ENCODE measurements around the gene PARG.
A peak's percentile ranks its signal among the peaks of the same experiment; 100 is the strongest.
"Not testable (repeated sequence)": the region's sequence is repeated elsewhere in the genome, so short reads cannot be mapped to it uniquely, and the experiment has no call there.

Gene PARG

GRCh38 chr10:49942339-49942705 is 495 bp upstream of the PARG start:
- H3K4me3 ChIP-seq (ENCODE audit: low read length): peak overlapping the region; percentile 51
- not testable (repeated sequence) for H3K27me3 ChIP-seq (ENCODE audit: control insufficient read depth, insufficient read depth, low read length); H3K9me3 ChIP-seq (ENCODE audit: control insufficient read depth, low read length); H3K36me3 ChIP-seq (ENCODE audit: control insufficient read depth, insufficient read depth, low read length); H3K4me1 ChIP-seq (ENCODE audit: control insufficient read depth, insufficient read depth, low read length)
- H3K9ac ChIP-seq (ENCODE audit: low read length): peak overlapping the region; percentile 75

- H3K27me3 ChIP-seq (ENCODE audit: control insufficient read depth, insufficient read depth, low read length); H3K36me3 ChIP-seq (ENCODE audit: control insufficient read depth, insufficient read depth, low read length); H3K4me1 ChIP-seq (ENCODE audit: control insufficient read depth, insufficient read depth, low read length); H3K9ac ChIP-seq (ENCODE audit: low read length); H3K4me3 ChIP-seq (ENCODE audit: low read length); H3K9me3 ChIP-seq (ENCODE audit: control insufficient read depth, low read length): not testable (repeated sequence)
Observed at GRCh38 chr10:49931959-49932728, 9.7 kb downstream of the PARG start.

- H3K9me3 ChIP-seq (ENCODE audit: control insufficient read depth, low read length); H3K36me3 ChIP-seq (ENCODE audit: control insufficient read depth, insufficient read depth, low read length); H3K27me3 ChIP-seq (ENCODE audit: control insufficient read depth, insufficient read depth, low read length); H3K4me1 ChIP-seq (ENCODE audit: control insufficient read depth, insufficient read depth, low read length); H3K4me3 ChIP-seq (ENCODE audit: low read length); H3K9ac ChIP-seq (ENCODE audit: low read length): not testable (repeated sequence)
Observed at GRCh38 chr10:49931276-49931675, 10.6 kb downstream of the PARG start.

- H3K36me3 ChIP-seq (ENCODE audit: control insufficient read depth, insufficient read depth, low read length); H3K27me3 ChIP-seq (ENCODE audit: control insufficient read depth, insufficient read depth, low read length); H3K4me3 ChIP-seq (ENCODE audit: low read length); H3K9me3 ChIP-seq (ENCODE audit: control insufficient read depth, low read length); H3K4me1 ChIP-seq (ENCODE audit: control insufficient read depth, insufficient read depth, low read length); H3K9ac ChIP-seq (ENCODE audit: low read length): not testable (repeated sequence)
Observed at GRCh38 chr10:49923572-49923971, 18.3 kb downstream of the PARG start.

- H3K36me3 ChIP-seq (ENCODE audit: control insufficient read depth, insufficient read depth, low read length); H3K9me3 ChIP-seq (ENCODE audit: control insufficient read depth, low read length); H3K4me3 ChIP-seq (ENCODE audit: low read length); H3K27me3 ChIP-seq (ENCODE audit: control insufficient read depth, insufficient read depth, low read length); H3K4me1 ChIP-seq (ENCODE audit: control insufficient read depth, insufficient read depth, low read length); H3K9ac ChIP-seq (ENCODE audit: low read length): not testable (repeated sequence)
Observed at GRCh38 chr10:49922041-49922440, 19.8 kb downstream of the PARG start.

GRCh38 chr10:49917927-49918326 is 23.9 kb downstream of the PARG start:
- not testable (repeated sequence) for H3K9ac ChIP-seq (ENCODE audit: low read length); H3K27me3 ChIP-seq (ENCODE audit: control insufficient read depth, insufficient read depth, low read length); H3K4me1 ChIP-seq (ENCODE audit: control insufficient read depth, insufficient read depth, low read length); H3K36me3 ChIP-seq (ENCODE audit: control insufficient read depth, insufficient read depth, low read length); H3K9me3 ChIP-seq (ENCODE audit: control insufficient read depth, low read length); H3K4me3 ChIP-seq (ENCODE audit: low read length)

- H3K9ac ChIP-seq (ENCODE audit: low read length); H3K4me1 ChIP-seq (ENCODE audit: control insufficient read depth, insufficient read depth, low read length); H3K36me3 ChIP-seq (ENCODE audit: control insufficient read depth, insufficient read depth, low read length); H3K27me3 ChIP-seq (ENCODE audit: control insufficient read depth, insufficient read depth, low read length); H3K4me3 ChIP-seq (ENCODE audit: low read length); H3K9me3 ChIP-seq (ENCODE audit: control insufficient read depth, low read length): not testable (repeated sequence)
Observed at GRCh38 chr10:49916451-49916850, 25.4 kb downstream of the PARG start.

GRCh38 chr10:49910295-49910694 is 31.5 kb downstream of the PARG start:
- not testable (repeated sequence) for H3K4me1 ChIP-seq (ENCODE audit: control insufficient read depth, insufficient read depth, low read length); H3K9ac ChIP-seq (ENCODE audit: low read length); H3K4me3 ChIP-seq (ENCODE audit: low read length); H3K9me3 ChIP-seq (ENCODE audit: control insufficient read depth, low read length); H3K27me3 ChIP-seq (ENCODE audit: control insufficient read depth, insufficient read depth, low read length); H3K36me3 ChIP-seq (ENCODE audit: control insufficient read depth, insufficient read depth, low read length)

GRCh38 chr10:49908290-49909080 is 33.3 kb downstream of the PARG start:
- not testable (repeated sequence) for H3K36me3 ChIP-seq (ENCODE audit: control insufficient read depth, insufficient read depth, low read length); H3K4me1 ChIP-seq (ENCODE audit: control insufficient read depth, insufficient read depth, low read length); H3K9me3 ChIP-seq (ENCODE audit: control insufficient read depth, low read length); H3K9ac ChIP-seq (ENCODE audit: low read length); H3K4me3 ChIP-seq (ENCODE audit: low read length); H3K27me3 ChIP-seq (ENCODE audit: control insufficient read depth, insufficient read depth, low read length)

- not testable (repeated sequence) for H3K9me3 ChIP-seq (ENCODE audit: control insufficient read depth, low read length); H3K36me3 ChIP-seq (ENCODE audit: control insufficient read depth, insufficient read depth, low read length); H3K4me3 ChIP-seq (ENCODE audit: low read length); H3K27me3 ChIP-seq (ENCODE audit: control insufficient read depth, insufficient read depth, low read length); H3K4me1 ChIP-seq (ENCODE audit: control insufficient read depth, insufficient read depth, low read length); H3K9ac ChIP-seq (ENCODE audit: low read length)
Observed at GRCh38 chr10:49903829-49904228, 38.0 kb downstream of the PARG start.

GRCh38 chr10:49900406-49900805 is 41.4 kb downstream of the PARG start:
- H3K36me3 ChIP-seq (ENCODE audit: control insufficient read depth, insufficient read depth, low read length); H3K9me3 ChIP-seq (ENCODE audit: control insufficient read depth, low read length); H3K4me3 ChIP-seq (ENCODE audit: low read length); H3K9ac ChIP-seq (ENCODE audit: low read length); H3K4me1 ChIP-seq (ENCODE audit: control insufficient read depth, insufficient read depth, low read length); H3K27me3 ChIP-seq (ENCODE audit: control insufficient read depth, insufficient read depth, low read length): not testable (repeated sequence)

- not testable (repeated sequence) for H3K4me3 ChIP-seq (ENCODE audit: low read length); H3K27me3 ChIP-seq (ENCODE audit: control insufficient read depth, insufficient read depth, low read length); H3K9ac ChIP-seq (ENCODE audit: low read length); H3K36me3 ChIP-seq (ENCODE audit: control insufficient read depth, insufficient read depth, low read length); H3K9me3 ChIP-seq (ENCODE audit: control insufficient read depth, low read length); H3K4me1 ChIP-seq (ENCODE audit: control insufficient read depth, insufficient read depth, low read length)
Observed at GRCh38 chr10:49899999-49900398, 41.8 kb downstream of the PARG start.

GRCh38 chr10:49890025-49890424 is 51.8 kb downstream of the PARG start:
- H3K4me3 ChIP-seq (ENCODE audit: low read length); H3K9ac ChIP-seq (ENCODE audit: low read length); H3K4me1 ChIP-seq (ENCODE audit: control insufficient read depth, insufficient read depth, low read length); H3K9me3 ChIP-seq (ENCODE audit: control insufficient read depth, low read length); H3K27me3 ChIP-seq (ENCODE audit: control insufficient read depth, insufficient read depth, low read length); H3K36me3 ChIP-seq (ENCODE audit: control insufficient read depth, insufficient read depth, low read length): not testable (repeated sequence)
